ENCODE results near the gene IRF2BP2. TPM values are rescaled to one million over a fixed set of nuclear protein-coding genes. Genes with fewer than 3 reads are reported as not detected.

IRF2BP2 gene
- total RNA-seq, 1 experiment from 2014 or later: 60.8 TPM

DNA sequence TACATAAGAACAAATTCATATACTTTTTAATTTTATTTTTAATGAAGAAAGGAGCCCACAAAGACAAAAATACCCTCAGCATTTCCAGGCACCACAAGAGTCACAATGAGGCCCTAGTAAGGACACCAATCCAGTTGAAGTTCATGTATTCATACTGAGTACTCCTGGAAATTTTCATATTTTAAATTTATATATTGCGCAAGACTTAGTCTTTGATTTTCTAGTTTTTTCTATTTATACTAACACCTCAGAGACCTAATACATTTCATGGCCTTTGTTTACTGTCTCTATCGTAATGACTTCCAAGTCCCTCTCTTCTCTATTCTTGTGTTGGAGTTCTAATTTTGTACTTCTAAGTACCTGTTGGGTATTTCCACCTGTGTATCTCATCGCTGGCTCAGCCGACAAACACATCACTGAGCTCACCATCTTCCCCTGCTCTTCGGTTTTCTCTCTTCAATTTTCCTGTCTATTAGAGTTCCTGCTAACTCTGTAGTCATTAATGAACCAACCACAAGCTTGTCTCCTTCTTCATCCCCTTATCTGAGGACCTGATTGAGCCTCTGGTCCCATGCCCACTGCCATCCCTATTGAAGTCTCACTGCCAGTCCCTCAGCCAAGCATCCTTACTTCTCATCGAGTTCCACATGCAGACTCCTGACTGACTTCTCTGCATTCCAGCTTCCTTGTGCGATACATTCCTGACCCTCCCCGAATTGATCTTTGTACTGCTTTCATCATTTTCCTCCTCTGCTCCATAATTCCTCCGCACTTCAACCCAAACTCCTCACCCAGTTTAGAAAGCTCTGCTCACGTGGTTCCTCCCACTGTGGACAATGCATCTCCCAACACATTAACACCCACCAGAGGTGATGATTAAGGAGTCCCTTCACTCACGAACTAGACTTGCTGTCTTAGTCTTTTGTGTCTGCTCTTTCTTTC, 17.3 kb upstream of the IRF2BP2 start:
- DNase-seq (ENCODE audit: low read depth in 1 of 2, low spot score in 2 of 2): no peak
- Histone ChIP-seq H3K27ac (no peak overlapping the region), H3K36me3 (no peaks in the 10 kb centered on the region), H3K4me1 (replicated peaks) (peaks cover 38% of the 10 kb centered on the region), H3K27me3 (replicated peaks) (no peaks in the 10 kb centered on the region), H3K4me3 (no peak overlapping the region), H3K9me3 (replicated peaks) (no peaks in the 10 kb centered on the region)

DNA sequence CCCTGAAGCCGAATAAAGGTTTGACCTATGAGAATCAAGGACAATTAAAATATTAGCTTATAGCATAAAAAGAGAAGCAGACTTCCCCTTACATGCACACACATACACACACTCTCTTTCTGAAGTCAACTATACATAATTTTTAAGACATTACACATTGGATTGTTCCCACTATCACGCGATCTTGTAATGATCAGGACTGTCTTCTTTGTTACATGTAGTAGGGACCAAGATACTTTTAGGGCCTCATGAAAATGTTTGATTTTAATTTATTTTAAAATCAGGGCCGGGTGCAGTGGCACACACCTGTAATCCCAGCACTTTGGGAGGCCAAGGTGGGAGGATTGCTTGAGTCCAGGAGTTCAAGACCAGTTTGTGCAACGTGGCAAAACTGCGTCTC, 16.4 kb upstream of the IRF2BP2 start:
- H3K27me3 ChIP-seq (replicated peaks): no peaks in the 10 kb centered on the region
- DNase-seq (ENCODE audit: low read depth in 1 of 2, low spot score in 2 of 2): no peak
- H3K27ac ChIP-seq: no peak overlapping the region
- no peaks in the 10 kb centered on the region for H3K36me3 ChIP-seq
- H3K4me1 ChIP-seq (replicated peaks): peaks cover 42% of the 10 kb centered on the region
- H3K4me3 ChIP-seq: no peak overlapping the region
- no peaks in the 10 kb centered on the region for H3K9me3 ChIP-seq (replicated peaks)

DNA sequence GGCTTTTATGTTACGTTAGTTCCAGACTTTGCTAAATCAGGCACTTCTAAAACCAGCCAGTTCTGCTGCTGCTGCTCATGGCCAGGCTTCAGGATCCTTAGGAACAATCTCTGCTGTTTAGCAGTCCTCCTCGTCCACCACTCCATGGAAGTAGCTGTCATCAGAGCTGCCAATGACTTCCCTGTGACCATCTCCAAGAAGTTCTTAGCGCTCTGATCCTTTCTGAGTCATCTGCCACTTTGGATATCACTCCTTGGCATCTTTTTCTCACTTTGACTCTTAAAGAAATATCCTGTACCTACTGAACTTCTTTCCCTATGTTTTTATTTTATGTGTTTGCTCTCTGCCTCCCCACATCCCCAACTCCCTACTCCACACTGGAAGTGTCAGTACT, 14.7 kb upstream of the IRF2BP2 start:
- peaks cover 45% of the 10 kb centered on the region for H3K4me1 ChIP-seq (replicated peaks)
- DNase-seq (ENCODE audit: low read depth in 1 of 2, low spot score in 2 of 2): no peak
- no peak overlapping the region for H3K4me3 ChIP-seq
- H3K27ac ChIP-seq: no peak overlapping the region
- no peaks in the 10 kb centered on the region for H3K9me3 ChIP-seq (replicated peaks)
- H3K36me3 ChIP-seq: no peaks in the 10 kb centered on the region
- H3K27me3 ChIP-seq (replicated peaks): no peaks in the 10 kb centered on the region

DNA sequence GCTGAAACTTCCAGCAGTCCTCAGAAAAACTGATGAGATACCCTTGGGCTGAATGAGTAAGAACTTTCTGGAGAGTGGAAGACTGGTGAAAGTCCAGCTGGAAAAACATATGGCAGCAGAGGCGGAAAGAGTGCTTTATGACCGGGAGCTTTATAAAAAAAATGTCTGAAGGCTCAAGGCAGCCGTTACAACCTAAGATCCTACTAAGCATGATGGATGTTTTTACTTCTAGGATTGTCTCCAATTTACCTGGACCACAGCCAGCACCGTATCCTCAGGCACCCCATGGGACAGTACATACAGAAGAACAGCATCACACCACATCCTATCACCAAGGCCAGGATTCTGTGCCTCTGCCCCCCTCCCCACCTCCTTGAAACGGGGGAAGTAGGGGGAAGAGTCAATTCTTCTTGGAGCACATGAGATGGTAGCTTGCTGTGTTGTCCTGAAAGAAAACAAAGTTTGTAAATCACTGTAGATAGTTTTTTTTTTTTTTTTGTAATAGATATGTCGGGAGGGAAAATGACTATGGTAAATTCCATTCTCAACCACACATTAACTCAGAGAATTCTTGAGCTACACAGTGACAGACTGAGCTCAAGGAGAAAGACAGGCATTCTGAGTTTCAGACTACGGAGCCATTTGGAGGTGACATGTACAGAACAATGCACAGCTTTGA, 11.8 kb upstream of the IRF2BP2 start:
- H3K9me3 ChIP-seq (replicated peaks): no peaks in the 10 kb centered on the region
- DNase-seq (ENCODE audit: low read depth in 1 of 2, low spot score in 2 of 2): peak in 1 of 2 experiments; percentile 74
- no peaks in the 10 kb centered on the region for H3K36me3 ChIP-seq
- peak overlapping the region; percentile 68 for H3K27ac ChIP-seq
- peaks cover 64% of the 10 kb centered on the region for H3K4me1 ChIP-seq (replicated peaks)
- no peak overlapping the region for H3K4me3 ChIP-seq
- no peaks in the 10 kb centered on the region for H3K27me3 ChIP-seq (replicated peaks)

DNA sequence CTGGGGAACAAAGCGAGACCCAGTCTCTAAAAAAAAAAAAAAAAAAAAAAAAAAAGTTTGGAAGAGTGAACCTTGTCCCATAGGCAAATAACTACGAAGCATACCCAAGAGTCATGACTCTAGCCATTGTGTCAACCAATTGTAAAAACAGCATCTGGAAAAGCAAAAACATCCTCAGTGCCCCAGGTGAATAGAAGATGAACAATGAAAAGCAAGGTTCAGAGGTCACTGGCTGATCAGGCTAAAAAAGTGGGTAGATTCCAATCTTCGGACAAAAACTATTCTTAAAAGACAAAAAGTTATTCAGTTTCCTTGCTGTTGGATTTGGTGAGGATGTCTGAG, 11.1 kb upstream of the IRF2BP2 start:
- Histone ChIP-seq H3K27me3 (replicated peaks) (no peaks in the 10 kb centered on the region), H3K4me3 (no peak overlapping the region), H3K27ac (peak overlapping the region; percentile 68; the same call in 1 of the 2 replicates), H3K9me3 (replicated peaks) (no peaks in the 10 kb centered on the region), H3K36me3 (no peaks in the 10 kb centered on the region), H3K4me1 (replicated peaks) (peaks cover 71% of the 10 kb centered on the region)
- no peak for DNase-seq (ENCODE audit: low read depth in 1 of 2, low spot score in 2 of 2)

DNA sequence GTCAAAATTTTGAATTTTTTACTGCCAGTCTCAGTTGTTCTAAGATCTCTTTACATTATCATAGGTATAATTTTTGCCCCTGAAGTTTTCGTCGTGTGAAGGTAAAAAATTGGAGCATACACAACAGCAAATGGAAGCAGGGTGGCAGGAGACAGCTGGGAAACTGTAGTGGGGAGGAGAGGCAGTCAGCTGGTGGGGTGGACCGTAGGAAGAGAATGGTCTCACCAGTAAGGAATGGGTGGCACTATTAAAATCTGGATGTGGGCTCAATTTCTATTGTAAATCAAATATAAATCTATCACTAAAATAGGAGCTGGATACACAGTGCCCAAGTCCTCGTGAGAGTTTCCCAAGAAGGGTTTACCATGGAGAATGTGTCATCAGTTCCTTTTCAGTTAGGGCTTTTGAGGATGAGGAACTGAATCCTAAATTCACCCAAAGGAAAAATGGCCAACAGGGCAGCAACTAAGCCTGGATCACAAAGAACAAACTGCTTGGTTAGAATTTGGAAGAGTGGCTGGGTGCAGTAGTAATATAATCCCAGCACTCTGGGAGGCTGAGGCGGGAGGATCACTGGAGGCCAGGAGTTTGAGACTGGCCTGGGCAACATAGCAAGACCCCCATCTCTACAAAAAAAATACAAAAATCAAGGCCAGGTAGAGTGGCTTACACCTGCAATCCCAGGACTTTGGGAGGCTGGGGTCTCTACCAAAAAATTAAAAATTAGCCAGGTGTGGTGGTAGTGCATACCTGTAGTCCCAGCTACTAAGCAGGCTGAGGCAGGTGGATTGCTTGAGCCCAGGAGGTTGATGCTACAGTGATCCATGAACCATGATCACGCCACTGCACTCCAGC, 10.5 kb upstream of the IRF2BP2 start:
- Histone ChIP-seq H3K27ac (peak overlapping the region; percentile 89), H3K36me3 (no peaks in the 10 kb centered on the region), H3K4me1 (replicated peaks) (peaks cover 77% of the 10 kb centered on the region), H3K27me3 (replicated peaks) (no peaks in the 10 kb centered on the region), H3K4me3 (no peak overlapping the region), H3K9me3 (replicated peaks) (no peaks in the 10 kb centered on the region)
- peak in 1 of 2 experiments; percentile 60 for DNase-seq (ENCODE audit: low read depth in 1 of 2, low spot score in 2 of 2)

DNA sequence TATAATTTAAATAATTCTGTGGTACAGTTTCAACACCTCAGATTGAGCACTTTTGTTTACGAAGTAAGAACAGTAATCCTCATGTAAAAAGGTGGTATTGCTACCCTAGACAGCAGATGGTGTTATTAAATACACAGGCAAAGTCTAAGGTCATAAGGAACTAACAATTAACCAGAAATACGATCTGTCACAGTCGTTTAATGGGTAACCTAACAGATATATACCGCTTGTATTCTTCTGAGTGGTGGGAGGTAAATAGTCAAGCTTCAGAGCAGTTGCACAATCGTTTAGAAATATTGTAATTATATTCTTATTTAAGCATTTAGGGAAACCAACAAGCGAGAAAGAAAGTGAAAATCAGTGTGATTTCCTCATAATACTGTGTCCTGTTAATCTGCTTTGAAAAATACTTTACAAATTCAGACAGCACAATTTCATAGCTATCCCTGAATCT, 9.8 kb upstream of the IRF2BP2 start:
- Histone ChIP-seq H3K4me1 (replicated peaks) (peaks cover 80% of the 10 kb centered on the region), H3K27ac (peak overlapping the region; percentile 89), H3K4me3 (no peak overlapping the region), H3K27me3 (replicated peaks) (no peaks in the 10 kb centered on the region), H3K9me3 (replicated peaks) (no peaks in the 10 kb centered on the region), H3K36me3 (no peaks in the 10 kb centered on the region)
- DNase-seq (ENCODE audit: low read depth in 1 of 2, low spot score in 2 of 2): peak in 1 of 2 experiments; percentile 32

DNA sequence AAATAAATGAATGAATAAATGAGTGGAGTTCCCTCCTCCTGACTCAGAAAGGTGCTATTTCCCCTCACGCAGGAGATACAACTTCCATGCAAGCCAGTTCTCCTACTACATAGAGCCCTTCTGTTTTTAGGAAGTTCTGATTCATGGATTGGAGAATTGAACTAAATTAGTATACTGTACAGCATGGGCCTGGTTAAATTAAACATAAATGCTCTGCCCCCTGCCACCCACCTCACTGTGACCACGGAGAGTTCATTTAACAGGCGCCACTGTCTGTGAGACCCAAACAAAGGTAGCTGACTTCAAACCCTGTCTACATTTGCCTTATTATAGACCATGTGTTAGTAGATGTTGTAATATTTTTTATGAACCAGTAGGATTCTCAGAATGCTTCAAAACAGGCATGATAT, 9.1 kb upstream of the IRF2BP2 start:
- no peaks in the 10 kb centered on the region for H3K9me3 ChIP-seq (replicated peaks)
- H3K4me1 ChIP-seq (replicated peaks): peaks cover 82% of the 10 kb centered on the region
- H3K4me3 ChIP-seq: no peak overlapping the region
- H3K27ac ChIP-seq: peak overlapping the region; percentile 89
- DNase-seq (ENCODE audit: low read depth in 1 of 2, low spot score in 2 of 2): peak; percentile 59 to 80
- no peaks in the 10 kb centered on the region for H3K27me3 ChIP-seq (replicated peaks)
- H3K36me3 ChIP-seq: no peaks in the 10 kb centered on the region

DNA sequence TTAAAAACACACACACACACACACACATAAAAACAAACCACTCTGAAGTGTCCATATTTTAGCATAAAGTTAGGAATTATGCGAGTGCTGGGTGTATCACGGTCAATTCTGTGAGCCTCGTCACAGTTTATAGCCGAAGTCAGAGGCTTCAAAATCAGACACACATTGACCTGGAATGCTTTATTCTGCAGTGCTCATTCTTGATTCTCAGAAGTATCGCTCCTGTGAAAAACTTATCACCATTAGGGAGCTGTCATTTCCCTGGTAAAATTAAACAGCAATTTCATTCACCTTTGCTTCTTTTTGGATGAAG, 8.7 kb upstream of the IRF2BP2 start:
- DNase-seq (ENCODE audit: low read depth in 1 of 2, low spot score in 2 of 2): peak in 1 of 2 experiments; percentile 84
- H3K36me3 ChIP-seq: no peaks in the 10 kb centered on the region
- no peaks in the 10 kb centered on the region for H3K27me3 ChIP-seq (replicated peaks)
- peak overlapping the region; percentile 89 for H3K27ac ChIP-seq
- H3K4me1 ChIP-seq (replicated peaks): peaks cover 86% of the 10 kb centered on the region
- no peaks in the 10 kb centered on the region for H3K9me3 ChIP-seq (replicated peaks)
- no peak overlapping the region for H3K4me3 ChIP-seq

DNA sequence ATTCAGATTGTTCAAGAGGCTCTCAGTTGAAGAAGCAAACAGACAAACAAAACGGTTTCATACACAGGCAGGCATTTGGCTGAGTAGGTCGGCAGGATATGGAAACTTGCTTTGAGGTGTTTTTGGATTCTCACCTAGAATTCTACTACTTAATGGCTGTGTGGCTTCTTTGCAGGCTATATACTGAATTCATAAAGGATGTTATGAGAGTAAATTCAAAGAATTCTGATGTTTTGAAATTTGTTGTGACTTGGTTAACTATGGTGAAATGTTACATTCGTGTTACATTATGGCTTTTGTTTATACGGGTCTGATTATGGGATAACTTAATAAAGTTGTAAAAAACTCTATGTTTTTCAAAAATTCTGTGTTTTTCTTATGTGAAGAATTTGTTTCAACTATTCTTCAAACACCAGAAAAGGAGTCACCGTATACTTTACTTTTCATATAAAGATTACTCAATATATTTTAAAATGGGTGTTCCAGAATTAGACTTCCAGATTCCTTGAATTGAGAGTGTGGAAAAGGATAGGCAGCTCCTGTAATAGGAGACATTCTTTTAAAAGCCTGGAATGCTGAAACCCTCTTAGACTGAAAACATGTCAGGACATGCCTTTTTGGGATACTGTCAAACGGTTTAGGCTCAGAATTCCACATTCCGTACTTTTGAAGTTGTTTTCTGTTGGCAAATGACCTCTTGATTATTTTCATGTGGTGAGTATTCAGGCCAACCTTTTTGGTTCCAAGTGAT, 8.2 kb upstream of the IRF2BP2 start:
- Histone ChIP-seq H3K36me3 (no peaks in the 10 kb centered on the region), H3K27ac (peak overlapping the region; percentile 89), H3K4me1 (replicated peaks) (peaks cover 91% of the 10 kb centered on the region), H3K27me3 (replicated peaks) (no peaks in the 10 kb centered on the region), H3K4me3 (no peak overlapping the region), H3K9me3 (replicated peaks) (no peaks in the 10 kb centered on the region)
- peak in 1 of 2 experiments; percentile 56 for DNase-seq (ENCODE audit: low read depth in 1 of 2, low spot score in 2 of 2)

DNA sequence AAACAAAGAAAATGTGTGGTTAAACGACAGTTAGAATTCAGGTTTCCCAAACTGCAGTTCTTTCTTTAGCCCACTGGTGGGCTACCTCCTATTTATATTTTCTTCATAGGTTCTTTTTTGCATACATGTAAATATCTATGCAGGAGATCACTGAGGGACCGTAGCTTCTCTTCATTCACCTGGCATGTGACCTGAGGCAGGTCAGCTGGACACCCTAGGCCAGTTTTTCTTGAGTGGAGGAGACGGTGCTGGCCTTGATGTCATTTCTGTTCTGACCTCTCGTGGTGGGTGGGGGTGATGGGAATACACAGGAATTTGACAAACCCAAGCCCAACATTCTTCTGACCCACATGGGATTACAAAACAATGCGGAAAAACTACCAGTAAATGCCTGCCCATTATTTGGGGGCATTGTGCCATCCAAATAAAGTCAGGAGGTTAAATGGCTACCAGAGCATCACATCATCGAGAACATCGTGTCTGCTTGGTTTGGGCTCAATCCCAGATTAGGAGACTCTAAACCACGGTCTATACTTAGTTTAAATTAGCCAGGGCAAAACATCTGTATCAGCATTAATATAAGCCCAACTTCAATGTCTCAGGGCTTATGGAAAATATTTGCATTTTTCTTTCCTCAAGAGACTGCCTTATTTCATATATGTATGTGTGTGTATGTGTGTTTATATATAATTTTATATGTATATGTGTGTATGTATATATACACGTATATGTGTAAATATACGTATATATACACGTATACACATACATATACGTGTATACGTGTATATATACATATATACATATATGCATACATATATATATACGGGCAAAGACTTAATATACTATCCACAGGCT, 7.4 kb upstream of the IRF2BP2 start:
- peak; percentile 86 to 93 for DNase-seq (ENCODE audit: low read depth in 1 of 2, low spot score in 2 of 2)
- no peaks in the 10 kb centered on the region for H3K9me3 ChIP-seq (replicated peaks)
- H3K27ac ChIP-seq: peak overlapping the region; percentile 89
- H3K4me1 ChIP-seq (replicated peaks): peaks cover 95% of the 10 kb centered on the region
- H3K4me3 ChIP-seq: no peak overlapping the region
- H3K36me3 ChIP-seq: no peaks in the 10 kb centered on the region
- no peaks in the 10 kb centered on the region for H3K27me3 ChIP-seq (replicated peaks)

DNA sequence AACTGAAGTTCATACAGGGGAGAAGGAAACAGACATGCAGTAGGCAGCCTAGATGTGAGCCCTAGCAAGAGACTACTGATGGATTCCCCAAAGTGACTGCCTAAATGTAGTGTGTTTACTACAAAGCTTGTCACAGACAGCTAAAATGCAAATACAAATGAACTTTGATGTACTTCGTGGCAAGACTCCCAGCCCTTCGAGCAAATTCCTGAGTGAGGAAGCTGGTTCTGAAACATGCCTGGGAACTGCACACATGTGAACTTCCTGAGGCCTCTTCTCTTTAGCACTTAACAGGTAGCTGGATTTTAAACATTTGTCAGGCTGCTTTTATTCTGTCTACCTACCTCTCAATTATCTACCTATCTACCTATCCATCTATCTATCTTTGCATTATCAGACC, 6.7 kb upstream of the IRF2BP2 start:
- Histone ChIP-seq H3K27me3 (replicated peaks) (no peaks in the 10 kb centered on the region), H3K36me3 (no peaks in the 10 kb centered on the region), H3K4me3 (no peak overlapping the region), H3K27ac (peak overlapping the region; percentile 89), H3K4me1 (replicated peaks) (peaks cover 95% of the 10 kb centered on the region), H3K9me3 (replicated peaks) (no peaks in the 10 kb centered on the region)
- DNase-seq (ENCODE audit: low read depth in 1 of 2, low spot score in 2 of 2): peak in 1 of 2 experiments; percentile 72

Data from SJSA1 (cell line).